Activated T-helper 17 cell treated with anti-CD3 and anti-CD28 coated beads, Interleukin-2, amount 50 U/mL, for 72 hours (primary cell): Measurements from ENCODE around the gene PEX13. TPM values are rescaled to one million over a fixed set of nuclear protein-coding genes. Genes with fewer than 3 reads are reported as not detected.
A peak's percentile ranks its signal among the peaks of the same experiment; 100 is the strongest.
"Not testable (repeated sequence)": the region's sequence is repeated elsewhere in the genome, so short reads cannot be mapped to it uniquely, and the experiment has no call there.

Experiments used
- ATAC-seq: fragments of 150-1000 bp; cut with Tn5 transposase; replicated peaks from 2 replicates; pipeline ENCODE4 v1.10.0; 2021; ENCODE audit warnings: mild to moderate bottlenecking, moderate library complexity
- H3K27ac Mint-ChIP-seq: one replicate; pipeline ENCODE4 v1.8.0; 2022; ENCODE audit warnings: mixed read lengths
- H3K27me3 Mint-ChIP-seq: one replicate; pipeline ENCODE4 v1.8.0; 2022; ENCODE audit warnings: mixed read lengths
- H3K36me3 Mint-ChIP-seq: one replicate; pipeline ENCODE4 v1.8.0; 2022; ENCODE audit warnings: low read depth, mild to moderate bottlenecking, mixed read lengths
- H3K4me1 Mint-ChIP-seq: one replicate; pipeline ENCODE4 v1.8.0; 2022; ENCODE audit warnings: mixed read lengths
- H3K4me3 Mint-ChIP-seq: one replicate; pipeline ENCODE4 v1.8.0; 2022; ENCODE audit warnings: mild to moderate bottlenecking, mixed read lengths
- H3K9me3 Mint-ChIP-seq: one replicate; pipeline ENCODE4 v1.8.0; 2022; ENCODE audit warnings: mixed read lengths
- total RNA-seq, 2 donors: library from RNA; stranded (reverse); gene quantifications; one replicate each; pipeline ENCODE4 v1.2.3, GENCODE V29; 2022

The PEX13 gene
- total RNA-seq, 2 donors from 2014 or later, result 17.1 to 25.1 TPM

DNA sequence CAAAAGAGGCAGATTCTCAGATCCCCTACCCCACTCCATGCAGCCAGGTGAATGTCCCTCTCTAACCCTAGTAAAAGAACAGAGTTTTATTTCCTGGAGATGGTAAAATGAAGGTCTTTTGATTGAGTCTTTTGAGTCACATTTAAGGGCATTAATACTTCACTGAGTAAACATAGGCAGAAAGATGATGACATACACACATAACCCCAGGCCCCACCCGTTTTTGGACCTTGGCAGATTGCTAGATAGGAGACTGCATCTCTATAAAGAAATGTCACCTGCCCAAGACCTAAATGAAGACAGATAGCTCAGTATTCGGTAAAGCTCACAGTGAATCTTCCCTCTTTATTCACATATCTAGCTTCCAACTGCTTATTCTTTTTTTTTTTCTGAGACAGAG lies 28.3 kb upstream of the PEX13 start:
- H3K27ac Mint-ChIP-seq, result no peak overlapping the region
- H3K4me3 Mint-ChIP-seq, result no peak overlapping the region
- H3K27me3 Mint-ChIP-seq, result no peaks in the 10 kb centered on the region
- peaks cover 3% of the 10 kb centered on the region for H3K4me1 Mint-ChIP-seq
- no peak for ATAC-seq
- no peaks in the 10 kb centered on the region for H3K9me3 Mint-ChIP-seq
- H3K36me3 Mint-ChIP-seq, result no peaks in the 10 kb centered on the region

DNA sequence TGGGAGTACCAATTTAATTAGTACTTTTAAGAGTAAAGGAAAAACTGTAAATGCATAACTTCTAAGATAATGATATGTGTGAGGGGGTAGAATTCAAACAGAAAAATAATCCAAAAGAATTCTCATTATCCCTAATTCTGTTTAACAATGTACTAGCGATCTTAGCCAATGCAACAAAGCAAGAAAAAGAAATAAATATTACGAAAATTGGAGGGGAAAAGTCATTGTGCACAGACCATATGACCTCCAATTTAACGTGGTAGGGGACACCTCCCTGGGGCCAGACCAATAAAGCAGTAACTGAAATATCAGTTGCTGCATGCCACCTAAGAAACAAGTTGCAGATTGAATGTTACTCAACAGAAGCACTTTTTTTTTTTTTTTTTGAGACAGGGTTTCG lies 25.9 kb upstream of the PEX13 start:
- Mint-ChIP-seq H3K36me3 (no peaks in the 10 kb centered on the region), H3K27ac (no peak overlapping the region), H3K27me3 (no peaks in the 10 kb centered on the region), H3K9me3 (no peaks in the 10 kb centered on the region), H3K4me3 (no peak overlapping the region), H3K4me1 (peaks cover 3% of the 10 kb centered on the region)
- ATAC-seq, result no peak

DNA sequence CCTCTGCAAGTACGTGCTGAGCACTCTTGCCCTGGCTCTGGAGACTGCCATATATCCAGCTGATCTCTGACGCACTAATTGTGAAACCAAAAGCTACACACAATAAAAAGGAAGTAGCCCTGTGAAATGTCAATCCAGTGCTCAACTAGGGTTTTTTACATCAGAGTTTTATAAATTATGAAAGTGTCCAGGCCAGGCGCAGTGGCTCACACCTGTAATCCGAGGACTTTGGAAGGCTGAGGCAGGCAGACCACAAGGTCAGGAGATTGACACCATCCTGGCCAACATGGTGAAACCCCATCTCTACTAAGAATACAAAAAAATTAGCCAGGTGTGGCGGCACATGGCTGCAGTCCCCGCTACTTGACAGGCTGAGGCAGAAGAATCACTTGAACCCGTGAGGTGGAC lies 24.5 kb upstream of the PEX13 start:
- Mint-ChIP-seq H3K9me3 (no peaks in the 10 kb centered on the region), H3K27ac (peak overlapping the region; percentile 76), H3K4me3 (peak overlapping the region; percentile 46), H3K27me3 (no peaks in the 10 kb centered on the region), H3K36me3 (no peaks in the 10 kb centered on the region), H3K4me1 (peaks cover 3% of the 10 kb centered on the region)
- peak; percentile 99 for ATAC-seq

DNA sequence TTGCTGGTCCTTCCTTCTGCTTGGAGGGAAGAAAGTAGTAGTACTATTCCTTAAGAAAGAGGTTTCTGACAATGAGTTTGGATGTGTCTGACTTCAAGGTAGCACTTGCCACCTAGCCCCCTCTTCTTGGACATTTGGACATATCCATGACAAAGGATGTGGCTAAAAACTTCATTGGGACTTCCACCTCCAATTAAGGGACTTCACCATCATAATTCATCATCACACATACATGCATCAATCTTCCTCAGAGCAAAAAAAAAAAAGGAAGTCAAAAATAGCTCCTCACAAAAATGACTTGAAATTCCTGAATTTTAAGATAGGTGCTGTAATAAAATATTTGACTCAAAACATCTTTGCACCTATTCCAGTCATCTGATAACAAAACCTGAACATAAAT lies 23.4 kb upstream of the PEX13 start:
- ATAC-seq, result no peak
- no peaks in the 10 kb centered on the region for H3K27me3 Mint-ChIP-seq
- no peaks in the 10 kb centered on the region for H3K36me3 Mint-ChIP-seq

DNA sequence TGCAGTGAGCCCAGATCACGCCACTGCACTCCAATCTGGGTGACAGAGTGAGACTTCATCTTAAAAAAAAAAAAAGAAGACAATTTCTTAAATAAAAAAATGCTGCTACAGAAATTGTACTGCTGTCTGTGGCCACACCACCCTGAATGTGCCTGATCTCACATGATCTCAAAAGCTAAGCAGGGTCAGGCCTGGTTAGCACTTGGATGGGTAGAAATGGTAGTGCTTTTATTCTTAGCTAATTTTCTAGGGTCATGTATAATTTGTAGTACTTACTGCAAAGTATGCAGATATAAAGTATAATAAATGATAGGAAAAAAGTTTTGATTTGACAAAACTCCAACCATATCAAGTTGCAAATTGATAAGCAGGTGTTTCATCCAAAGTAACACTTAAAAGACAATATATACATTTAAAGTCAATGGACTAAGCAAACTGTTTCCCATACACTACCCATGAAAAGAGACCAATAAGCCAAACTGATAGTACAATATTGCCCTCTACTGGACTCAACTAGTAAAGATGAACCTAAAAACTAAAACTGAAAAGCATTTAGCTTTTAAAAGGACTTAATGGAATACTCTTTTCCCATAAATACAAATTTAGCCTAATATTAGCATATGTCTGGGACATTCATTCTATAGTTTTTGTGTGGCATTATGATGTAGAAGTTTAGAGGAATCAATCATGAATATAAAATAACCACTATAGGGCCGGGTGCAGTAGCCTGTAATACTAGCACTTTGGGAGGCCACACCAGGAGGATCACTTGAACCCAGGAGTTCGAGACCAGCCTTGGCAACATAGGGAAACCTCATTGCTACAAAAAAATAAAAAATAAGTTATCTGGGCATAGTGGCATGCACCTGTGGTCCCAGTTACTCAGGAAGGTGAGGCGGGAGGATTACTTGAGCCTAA lies 18.6 kb upstream of the PEX13 start:
- no peaks in the 10 kb centered on the region for H3K4me1 Mint-ChIP-seq
- ATAC-seq, result peak; percentile 47

More for the DNA sequence above, 23.4 kb upstream of the PEX13 start:
- Mint-ChIP-seq H3K9me3 (no peaks in the 10 kb centered on the region), H3K4me3 (peak overlapping the region; percentile 25), H3K27ac (no peak overlapping the region), H3K4me1 (peaks cover 3% of the 10 kb centered on the region)

DNA sequence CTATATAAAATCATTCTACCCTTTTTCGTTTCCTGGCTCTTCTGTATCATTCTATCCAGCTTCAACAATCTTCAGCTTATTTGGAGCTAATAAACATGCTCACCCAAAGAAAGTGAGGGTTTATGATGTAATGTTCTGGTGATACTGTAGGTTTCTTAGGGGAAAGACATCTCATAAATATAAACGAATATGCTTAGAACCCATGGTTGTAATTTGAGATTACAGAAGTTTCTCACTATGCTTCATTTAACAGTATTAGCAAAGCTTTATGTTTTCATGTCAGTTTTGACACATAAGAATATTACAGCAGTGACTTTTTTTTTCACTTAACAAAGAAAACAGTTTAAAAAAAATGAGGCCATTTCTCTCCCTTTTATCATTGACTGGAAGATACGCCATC lies 11.8 kb upstream of the PEX13 start:
- Mint-ChIP-seq H3K9me3 (no peaks in the 10 kb centered on the region), H3K27me3 (no peaks in the 10 kb centered on the region), H3K4me1 (no peaks in the 10 kb centered on the region), H3K27ac (no peak overlapping the region), H3K4me3 (no peak overlapping the region), H3K36me3 (no peaks in the 10 kb centered on the region)
- no peak for ATAC-seq

More for the DNA sequence above, 18.6 kb upstream of the PEX13 start:
- no peak overlapping the region for H3K4me3 Mint-ChIP-seq
- H3K9me3 Mint-ChIP-seq, result no peaks in the 10 kb centered on the region
- H3K36me3 Mint-ChIP-seq, result no peaks in the 10 kb centered on the region
- H3K27me3 Mint-ChIP-seq, result no peaks in the 10 kb centered on the region
- H3K27ac Mint-ChIP-seq, result no peak overlapping the region

DNA sequence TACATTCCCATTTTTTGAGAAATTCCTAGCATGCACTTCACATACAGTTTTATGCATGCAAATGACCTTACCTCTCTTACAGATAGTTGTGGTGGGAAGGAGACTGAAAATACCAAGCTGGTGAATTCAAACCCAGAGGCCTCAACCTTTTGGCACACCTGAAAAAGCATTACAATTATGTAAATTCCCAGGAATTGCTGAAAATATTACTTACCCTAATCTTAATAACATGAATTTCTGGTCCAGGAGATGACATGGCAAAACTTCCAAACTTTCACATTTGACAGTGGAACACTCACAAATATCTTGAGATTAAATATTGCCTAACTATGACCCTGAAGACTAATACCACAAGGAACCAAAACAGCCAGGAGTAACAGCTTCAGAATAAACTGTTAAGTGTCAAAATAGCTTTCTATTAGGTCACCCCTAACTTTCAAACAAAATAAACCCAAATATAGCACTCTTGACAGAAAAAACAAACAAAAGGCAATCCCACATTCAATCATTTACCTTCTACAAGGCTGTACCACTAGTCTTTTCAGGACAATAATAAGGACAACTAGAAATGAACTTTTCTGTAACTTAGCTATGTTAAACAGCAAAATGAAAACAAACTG lies 10.9 kb upstream of the PEX13 start:
- H3K4me1 Mint-ChIP-seq, result no peaks in the 10 kb centered on the region

DNA sequence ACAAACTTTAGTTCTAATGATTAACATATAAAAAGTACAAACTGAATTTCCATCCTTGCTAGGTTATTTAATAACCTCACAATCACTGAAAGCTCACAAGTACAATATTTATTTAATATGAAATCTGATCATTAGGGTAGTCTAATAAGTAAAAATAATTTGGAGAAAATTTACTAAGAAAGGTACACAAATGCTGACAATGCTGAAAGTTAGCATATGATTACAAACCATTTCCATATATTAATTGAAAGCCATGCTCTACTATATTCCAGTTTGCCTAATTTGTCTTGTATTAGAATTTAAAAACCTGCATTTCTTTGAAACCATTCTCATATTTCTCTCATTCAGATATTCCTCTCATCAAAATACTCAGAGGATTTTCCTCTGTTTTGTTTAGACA lies 8.2 kb upstream of the PEX13 start:
- ATAC-seq, result no peak
- Mint-ChIP-seq H3K27ac (no peak overlapping the region), H3K9me3 (no peaks in the 10 kb centered on the region), H3K27me3 (no peaks in the 10 kb centered on the region), H3K4me3 (no peak overlapping the region), H3K4me1 (peaks cover 13% of the 10 kb centered on the region), H3K36me3 (no peaks in the 10 kb centered on the region)

More for the DNA sequence above, 10.9 kb upstream of the PEX13 start:
- Mint-ChIP-seq H3K27ac (no peak overlapping the region), H3K27me3 (no peaks in the 10 kb centered on the region), H3K36me3 (no peaks in the 10 kb centered on the region), H3K9me3 (no peaks in the 10 kb centered on the region), H3K4me3 (no peak overlapping the region)
- ATAC-seq, result no peak

DNA sequence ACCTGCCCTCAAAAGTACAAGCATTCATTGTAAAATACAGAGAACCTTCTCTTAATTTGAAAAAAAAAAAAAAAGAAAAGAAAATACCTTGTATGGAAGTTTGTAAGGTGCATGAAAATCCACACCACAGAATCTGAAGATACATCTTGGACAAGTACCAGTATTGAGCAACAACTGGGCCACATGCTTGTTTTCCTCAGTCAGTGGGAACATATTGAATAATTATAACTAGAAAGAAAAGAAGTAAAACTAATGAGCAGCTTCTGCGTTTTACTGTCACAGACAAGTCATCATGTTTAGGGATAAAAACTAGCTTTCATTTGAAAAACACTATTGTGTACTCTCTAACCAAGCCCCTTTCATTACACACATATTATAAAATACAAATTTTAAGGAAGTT lies 5.8 kb upstream of the PEX13 start:
- Mint-ChIP-seq H3K4me3 (no peak overlapping the region), H3K4me1 (peaks cover 13% of the 10 kb centered on the region), H3K9me3 (no peaks in the 10 kb centered on the region), H3K27ac (peak overlapping the region; percentile 63), H3K36me3 (no peaks in the 10 kb centered on the region), H3K27me3 (no peaks in the 10 kb centered on the region)
- ATAC-seq, result no peak

DNA sequence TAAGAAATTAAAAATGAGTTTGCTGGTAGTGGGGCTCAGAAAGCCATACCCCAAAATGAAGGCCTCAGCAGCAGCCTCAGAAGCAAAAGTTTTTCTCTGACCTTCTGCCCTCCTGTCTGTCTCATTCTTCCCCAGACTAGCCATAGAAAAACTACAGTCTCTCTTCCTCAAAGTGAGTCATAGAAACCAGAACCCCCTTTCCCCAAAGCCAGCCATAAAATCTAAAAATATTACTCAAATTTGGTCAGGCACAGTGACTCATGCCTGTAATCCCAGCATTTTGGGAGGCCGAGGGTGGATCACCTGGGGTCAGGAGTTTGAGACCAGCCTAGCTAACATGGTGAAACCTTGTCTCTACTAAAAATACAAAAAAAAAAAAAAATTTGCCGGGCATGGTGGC lies 5.2 kb upstream of the PEX13 start:
- not testable (repeated sequence) for H3K27me3 Mint-ChIP-seq, H3K36me3 Mint-ChIP-seq, H3K4me3 Mint-ChIP-seq, H3K9me3 Mint-ChIP-seq
- H3K4me1 Mint-ChIP-seq, result peaks cover 13% of the 10 kb centered on the region
- peak overlapping the region; percentile 63 for H3K27ac Mint-ChIP-seq
- ATAC-seq, result peak; percentile 50

DNA sequence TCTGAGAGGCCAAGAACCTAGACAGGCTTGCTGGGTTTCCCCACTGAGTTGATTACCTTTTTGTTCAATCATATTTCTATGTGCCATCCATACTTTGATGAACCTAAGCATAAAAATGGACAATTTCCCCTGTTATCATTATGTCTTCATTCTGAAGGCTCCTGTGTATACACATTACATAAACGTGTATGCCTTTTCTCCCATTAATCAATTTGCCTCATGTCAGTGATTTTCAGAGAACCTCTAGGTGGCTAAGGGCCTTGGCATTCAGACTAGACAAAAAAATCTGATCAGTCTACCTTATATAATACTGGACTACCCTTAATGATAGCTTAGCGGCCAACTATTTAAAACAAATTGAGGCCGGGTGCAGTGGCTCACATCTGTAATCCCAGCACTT lies 4.1 kb upstream of the PEX13 start:
- Mint-ChIP-seq H3K36me3 (peaks cover 6% of the 10 kb centered on the region), H3K4me3 (no peak overlapping the region), H3K9me3 (no peaks in the 10 kb centered on the region), H3K27me3 (no peaks in the 10 kb centered on the region), H3K27ac (peak overlapping the region; percentile 56), H3K4me1 (peaks cover 14% of the 10 kb centered on the region)
- ATAC-seq, result no peak

DNA sequence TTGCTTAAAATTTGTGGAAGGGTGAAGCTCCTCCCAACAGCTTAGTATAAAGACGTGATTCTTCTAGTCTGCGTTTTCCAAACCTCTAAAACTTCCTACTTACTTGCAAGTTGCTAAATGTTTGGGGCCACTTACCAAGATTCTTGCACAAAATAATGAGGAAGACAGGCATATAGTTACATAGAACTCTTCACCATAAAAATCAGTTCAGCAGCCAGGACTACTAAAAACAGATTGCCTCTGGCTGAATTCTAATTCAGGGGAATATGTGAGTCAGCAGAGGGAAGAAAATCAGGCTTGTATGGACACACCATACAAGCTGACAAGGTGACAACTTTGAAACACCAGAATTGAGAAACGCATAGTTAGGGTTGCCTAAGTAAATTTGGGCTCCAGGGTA lies 2.8 kb upstream of the PEX13 start:
- peaks cover 21% of the 10 kb centered on the region for H3K4me1 Mint-ChIP-seq
- no peaks in the 10 kb centered on the region for H3K9me3 Mint-ChIP-seq
- no peak overlapping the region for H3K27ac Mint-ChIP-seq
- H3K4me3 Mint-ChIP-seq, result no peak overlapping the region
- H3K27me3 Mint-ChIP-seq, result no peaks in the 10 kb centered on the region
- peaks cover 10% of the 10 kb centered on the region for H3K36me3 Mint-ChIP-seq
- ATAC-seq, result no peak

DNA sequence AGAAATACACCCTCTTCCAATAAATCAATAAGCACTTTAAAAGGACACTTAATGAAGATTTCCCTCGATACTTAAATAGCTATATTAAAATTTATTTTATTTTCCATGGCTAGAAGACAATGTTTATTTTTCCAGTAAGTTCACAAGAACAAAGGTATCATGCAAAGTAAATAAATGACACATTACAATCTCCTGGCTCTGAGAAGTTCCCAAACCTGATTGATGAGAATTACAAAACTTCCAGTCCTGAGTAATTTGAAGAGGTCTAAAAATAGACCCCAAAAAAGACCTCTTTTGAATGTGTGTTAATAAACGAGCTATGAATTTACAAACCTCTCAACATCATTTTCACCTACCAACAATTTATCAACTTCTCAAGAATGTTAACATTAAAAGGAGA lies 1.5 kb upstream of the PEX13 start:
- peak overlapping the region; percentile 96 for H3K27ac Mint-ChIP-seq

DNA sequence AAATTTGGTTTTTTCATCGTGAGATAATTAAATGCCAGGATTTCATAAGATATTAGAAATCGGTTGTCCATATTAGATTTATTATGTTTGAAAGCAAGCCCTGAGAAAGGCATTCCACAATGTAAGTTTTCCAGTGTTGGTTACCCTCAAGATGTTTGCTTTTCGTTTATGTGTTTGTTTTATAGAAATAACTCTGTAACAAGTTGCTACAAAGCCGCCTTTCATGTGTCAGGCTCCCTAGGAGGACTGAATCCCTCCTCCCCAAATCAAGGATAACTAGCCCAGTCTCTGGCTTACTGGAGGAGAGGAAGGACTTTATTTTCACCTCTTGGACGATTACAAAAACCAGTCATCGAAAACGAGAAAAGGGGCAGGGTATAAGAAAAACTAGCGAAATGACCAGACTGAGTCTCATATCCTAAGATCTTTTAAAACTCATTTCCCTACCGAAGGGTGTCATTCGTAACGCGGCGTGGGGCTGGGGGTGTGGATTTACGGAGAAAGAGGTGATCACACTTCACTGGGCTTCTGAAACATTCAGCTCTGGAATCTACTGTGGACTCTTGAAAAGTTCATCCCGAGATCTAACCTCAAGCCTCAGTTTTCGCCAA lies 1.0 kb upstream of the PEX13 start:
- Mint-ChIP-seq H3K27me3 (no peaks in the 10 kb centered on the region), H3K36me3 (peaks cover 19% of the 10 kb centered on the region), H3K4me1 (peaks cover 21% of the 10 kb centered on the region), H3K27ac (peak overlapping the region; percentile 96), H3K9me3 (no peaks in the 10 kb centered on the region), H3K4me3 (peak overlapping the region; percentile 99)
- ATAC-seq, result peak; percentile 70

More for the DNA sequence above, 1.5 kb upstream of the PEX13 start:
- Mint-ChIP-seq H3K9me3 (no peaks in the 10 kb centered on the region), H3K27me3 (no peaks in the 10 kb centered on the region), H3K4me3 (peak overlapping the region; percentile 99), H3K4me1 (peaks cover 21% of the 10 kb centered on the region), H3K36me3 (peaks cover 16% of the 10 kb centered on the region)
- ATAC-seq, result no peak
